Keratinocyte (primary cell): ENCODE results near the gene OR5A1. TPM values are rescaled to one million over a fixed set of nuclear protein-coding genes. Genes with fewer than 3 reads are reported as not detected.
"Not testable (repeated sequence)": the region's sequence is repeated elsewhere in the genome, so short reads cannot be mapped to it uniquely, and the experiment has no call there.

ENCODE experiments used
- DNase-seq: peaks from one replicate; pipeline ENCODE4 v3.0.0-alpha.2; 2011; ENCODE audit warnings: low read depth, missing footprints, low spot score
- FAIRE-seq: peaks from 2 replicates; lab custom pipeline; 2011; peaks lifted over from hg19 to GRCh38; lab: Jason Lieb, UNC
- H2AFZ ChIP-seq: 2 replicates; pipeline ENCODE4 v1.6.0; 2012; ENCODE audit warnings: low read length, control low read depth, inconsistent platforms; ENCODE audit not compliant: control insufficient read depth
- H3K27ac ChIP-seq: 2 replicates; pipeline ENCODE4 v1.5.1; 2011; ENCODE audit warnings: low read length; ENCODE audit not compliant: control insufficient read depth, insufficient read depth
- H3K27me3 ChIP-seq: 3 replicates; pipeline ENCODE4 v1.6.0; 2011; ENCODE audit warnings: low read length; ENCODE audit not compliant: control insufficient read depth, insufficient read depth; ENCODE audit errors: extremely low read depth
- H3K36me3 ChIP-seq, 2 experiments: 2 replicates in 1 of 2; 3 replicates in 1 of 2; pipeline ENCODE4 v1.5.1; 2011; ENCODE audit warnings: low read length in 2 of 2, mild to moderate bottlenecking in 1 of 2; ENCODE audit not compliant: control insufficient read depth in 2 of 2, insufficient read depth in 2 of 2; ENCODE audit errors: extremely low read depth in 1 of 2
- H3K4me1 ChIP-seq: 3 replicates; pipeline ENCODE4 v1.5.1; 2011; ENCODE audit warnings: low read length; ENCODE audit not compliant: control insufficient read depth, insufficient read depth; ENCODE audit errors: extremely low read depth
- H3K4me2 ChIP-seq: 3 replicates; pipeline ENCODE4 v1.6.0; 2011; ENCODE audit warnings: low read depth, low read length; ENCODE audit not compliant: control insufficient read depth, insufficient read depth; ENCODE audit errors: extremely low read depth
- H3K4me3 ChIP-seq, 3 experiments: fragments of 200-600 bp in 1 of 3; sonication (generic) in 1 of 3; 2 replicates in 2 of 3; 3 replicates in 1 of 3; pipeline ENCODE4 v1.5.1; 2011 to 2016; ENCODE audit warnings: low read length in 3 of 3, mild to moderate bottlenecking in 3 of 3, control low read depth in 2 of 3, inconsistent platforms in 1 of 3, low read depth in 1 of 3, mixed read lengths in 1 of 3, mixed run types in 1 of 3, moderate library complexity in 1 of 3; ENCODE audit not compliant: control insufficient read depth in 2 of 3, insufficient read depth in 2 of 3; ENCODE audit errors: extremely low read depth in 1 of 3
- H3K79me2 ChIP-seq: 2 replicates; pipeline ENCODE4 v1.6.0; 2012; ENCODE audit warnings: low read length; ENCODE audit not compliant: control insufficient read depth, insufficient read depth
- H3K9ac ChIP-seq: 3 replicates; pipeline ENCODE4 v1.6.0; 2011; ENCODE audit warnings: low read length; ENCODE audit not compliant: control insufficient read depth, insufficient read depth; ENCODE audit errors: extremely low read depth
- H3K9me1 ChIP-seq: 3 replicates; pipeline ENCODE4 v1.6.0; 2011; ENCODE audit warnings: low read length; ENCODE audit not compliant: control insufficient read depth, insufficient read depth; ENCODE audit errors: extremely low read depth
- H3K9me3 ChIP-seq: 2 replicates; pipeline ENCODE4 v1.5.1; 2012; ENCODE audit warnings: low read depth, low read length; ENCODE audit not compliant: control insufficient read depth
- H4K20me1 ChIP-seq: 3 replicates; pipeline ENCODE4 v1.6.0; 2011; ENCODE audit warnings: low read length; ENCODE audit not compliant: control insufficient read depth, insufficient read depth; ENCODE audit errors: extremely low read depth
- CTCF ChIP-seq, 3 experiments: IDR thresholded peaks in 1 of 3; conservative IDR thresholded peaks in 1 of 3; optimal IDR thresholded peaks in 1 of 3; 2 replicates in 2 of 3; 3 replicates in 1 of 3; pipeline versions ENCODE3 to v1.5.1; 2011; ENCODE audit warnings: low read length in 3 of 3, mild to moderate bottlenecking in 3 of 3, moderate library complexity in 2 of 3, control low read depth in 1 of 3, inconsistent platforms in 1 of 3; ENCODE audit not compliant: insufficient read depth in 2 of 3; ENCODE audit errors: extremely low read depth in 1 of 3
- EZH2 ChIP-seq: IDR thresholded peaks from one replicate; pipeline ENCODE4 v1.6.1; 2012; ENCODE audit warnings: inconsistent platforms, mild to moderate bottlenecking, low read length, moderate library complexity
- dilution Hi-C: fragments of 300-500 bp; cut with MboI; formaldehyde crosslinking; loops from one replicate; pipeline ENCODE4 v1.7.0; 2020; ENCODE audit warnings: low sequenced_read_pairs; ENCODE audit not compliant: extremely low pct_ligation_motif_present
- polyA plus RNA-seq, 5 experiments: library from polyadenylated mRNA; depleted of rRNA in 3 of 5; stranded (reverse) in 3 of 5; stranded (forward) in 1 of 5; unstranded in 1 of 5; fragments of >200 nt; gene quantifications; 1 replicate in 1 of 5; 2 replicates in 3 of 5; 3 replicates in 1 of 5; pipeline versions ENCODE4 v1.2.1 to v1.2.3, GENCODE V29; 2011 to 2012; ENCODE audit warnings: missing spikeins in 2 of 5, low read depth in 1 of 5, low replicate concordance in 1 of 5

OR5A1 gene
- polyA plus RNA-seq, 1 donor (not counting 4 experiments of a cell fraction or from before 2014, with no cell fraction given) = not detected

GRCh38 chr11:59437770-59438169, 1.5 kb downstream of the OR5A1 start:
- H3K9me3 ChIP-seq = no peaks in the 10 kb centered on the region
- DNase-seq = no peak
- TF ChIP-seq CTCF (optimal IDR thresholded peaks at IDR 0.05 in 1 of 3, IDR thresholded peaks at IDR 0.05 in 1 of 3, conservative IDR thresholded peaks at IDR 0.05 in 1 of 3; ENCODE audit: extremely low read depth in 1 of 3, insufficient read depth in 2 of 3, low read length in 3 of 3) = no peak
- TF ChIP-seq EZH2 = no peak
- no peak overlapping the region for H3K4me3 ChIP-seq
- dilution Hi-C loops = no loop called here
- H2AFZ ChIP-seq = no peak overlapping the region
- no peaks in the 10 kb centered on the region for H3K36me3 ChIP-seq
- H3K4me2 ChIP-seq = no peak overlapping the region
- H3K27ac ChIP-seq = no peak overlapping the region
- H3K9me1 ChIP-seq = no peaks in the 10 kb centered on the region
- no peaks in the 10 kb centered on the region for H4K20me1 ChIP-seq
- no peaks in the 10 kb centered on the region for H3K4me1 ChIP-seq
- no peak for FAIRE-seq
- H3K27me3 ChIP-seq = no peaks in the 10 kb centered on the region
- H3K79me2 ChIP-seq = no peaks in the 10 kb centered on the region
- H3K9ac ChIP-seq = no peak overlapping the region

GRCh38 chr11:59445624-59446023, 9.4 kb downstream of the OR5A1 start:
- H4K20me1 ChIP-seq, DNase-seq, H3K4me1 ChIP-seq, H2AFZ ChIP-seq, H3K36me3 ChIP-seq, H3K9me1 ChIP-seq, H3K9me3 ChIP-seq, dilution Hi-C loops, H3K27ac ChIP-seq, H3K4me2 ChIP-seq, H3K4me3 ChIP-seq, H3K27me3 ChIP-seq, FAIRE-seq, H3K9ac ChIP-seq, H3K79me2 ChIP-seq: not testable (repeated sequence)

- Histone ChIP-seq H3K4me1 (no peaks in the 10 kb centered on the region), H3K4me2 (no peak overlapping the region), H3K27ac (no peak overlapping the region), H2AFZ (no peak overlapping the region), H3K9ac (no peak overlapping the region), H3K79me2 (no peaks in the 10 kb centered on the region), H4K20me1 (no peaks in the 10 kb centered on the region), H3K27me3 (no peaks in the 10 kb centered on the region), H3K9me3 (no peaks in the 10 kb centered on the region), H3K36me3 (no peaks in the 10 kb centered on the region), H3K4me3 (no peak overlapping the region), H3K9me1 (no peaks in the 10 kb centered on the region)
- DNase-seq = no peak
- dilution Hi-C loops = no loop called here
- TF ChIP-seq CTCF (optimal IDR thresholded peaks at IDR 0.05 in 1 of 3, IDR thresholded peaks at IDR 0.05 in 1 of 3, conservative IDR thresholded peaks at IDR 0.05 in 1 of 3; ENCODE audit: extremely low read depth in 1 of 3, insufficient read depth in 2 of 3, low read length in 3 of 3) (no peak), EZH2 (no peak)
- no peak for FAIRE-seq
Measured at GRCh38 chr11:59448484-59448883, 12.2 kb downstream of the OR5A1 start.
